Osteoblast (primary cell): ENCODE results near the gene SYT13. TPM values are rescaled to one million over a fixed set of nuclear protein-coding genes. Genes with fewer than 3 reads are reported as not detected.
"Not testable (repeated sequence)": the region's sequence is repeated elsewhere in the genome, so short reads cannot be mapped to it uniquely, and the experiment has no call there.

Experiments
- DNase-seq: peaks from one replicate; pipeline ENCODE4 v3.0.0; 2011; ENCODE audit warnings: low spot score, mixed read lengths; ENCODE audit not compliant: insufficient read length; ENCODE audit errors: missing footprints
- H2AFZ ChIP-seq: 2 replicates; pipeline ENCODE4 v1.6.0; 2011; ENCODE audit warnings: mild to moderate bottlenecking, low read length
- H3K27ac ChIP-seq: 2 replicates; pipeline ENCODE4 v1.5.1; 2011; ENCODE audit warnings: mild to moderate bottlenecking, low read depth, low read length, moderate library complexity
- H3K27me3 ChIP-seq: 2 replicates; pipeline ENCODE4 v1.6.0; 2012; ENCODE audit warnings: mild to moderate bottlenecking, control low read depth, inconsistent platforms, low read length, moderate library complexity; ENCODE audit not compliant: insufficient read depth
- H3K36me3 ChIP-seq: 2 replicates; pipeline ENCODE4 v1.5.1; 2011; ENCODE audit warnings: mild to moderate bottlenecking, low read length, control low read depth, moderate library complexity; ENCODE audit not compliant: insufficient read depth
- H3K4me1 ChIP-seq: 2 replicates; pipeline ENCODE4 v1.5.1; 2011; ENCODE audit warnings: mild to moderate bottlenecking, low read length, control low read depth, moderate library complexity; ENCODE audit not compliant: insufficient read depth
- H3K4me2 ChIP-seq: 2 replicates; pipeline ENCODE4 v1.6.0; 2011; ENCODE audit warnings: mild to moderate bottlenecking, low read length; ENCODE audit not compliant: insufficient read depth
- H3K4me3 ChIP-seq: fragments of 200-600 bp; sonication (generic); 3 replicates; pipeline ENCODE4 v1.5.1; 2012; ENCODE audit warnings: mild to moderate bottlenecking, low read length, inconsistent platforms; ENCODE audit not compliant: insufficient read depth
- H3K79me2 ChIP-seq: 2 replicates; pipeline ENCODE4 v1.6.0; 2012; ENCODE audit warnings: mild to moderate bottlenecking, low read length, control low read depth, inconsistent platforms; ENCODE audit not compliant: insufficient read depth
- H3K9me3 ChIP-seq: 2 replicates; pipeline ENCODE4 v1.5.1; 2011; ENCODE audit warnings: low read depth, low read length, control low read depth
- H4K20me1 ChIP-seq: 2 replicates; pipeline ENCODE4 v1.6.0; 2012; ENCODE audit warnings: mild to moderate bottlenecking, low read length, control low read depth; ENCODE audit not compliant: insufficient read depth
- total RNA-seq: library from RNA; depleted of rRNA; stranded (reverse); fragments of >200 nt; gene quantifications from 2 replicates; pipeline ENCODE4 v1.2.3, GENCODE V29; 2012
- TF ChIP-seq, protein P1 (sequence below): IDR thresholded peaks from 2 replicates; pipeline ENCODE4 v1.5.1; 2011; ENCODE audit warnings: mild to moderate bottlenecking, low read depth, low read length, moderate library complexity; ENCODE audit errors: extremely low read depth

The SYT13 gene
- total RNA-seq, 1 donor: under 0.01 TPM

DNA sequence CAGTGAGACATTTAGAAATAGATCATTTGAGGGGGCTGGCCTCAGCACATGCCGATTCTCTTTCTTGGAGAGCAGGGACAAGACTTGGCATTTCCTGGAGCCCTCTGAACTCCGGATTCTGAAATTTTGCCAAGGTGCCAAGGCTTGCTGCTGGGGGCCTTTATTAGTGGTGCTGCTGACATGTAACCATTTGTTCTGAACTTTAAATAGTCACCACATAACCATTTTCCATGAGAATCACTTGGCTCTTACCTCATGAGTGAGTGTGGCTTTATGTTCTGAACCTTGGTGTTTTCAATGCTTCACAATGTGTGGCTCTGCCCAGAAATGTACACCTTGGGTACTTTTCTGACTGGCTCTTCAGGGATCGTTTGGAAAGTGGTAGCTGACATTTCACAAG lies 33.3 kb downstream of the SYT13 start:
- no peak overlapping the region for H3K27ac ChIP-seq
- H3K4me3 ChIP-seq: no peak overlapping the region
- no peak for DNase-seq
- no peaks in the 10 kb centered on the region for H3K27me3 ChIP-seq
- no peaks in the 10 kb centered on the region for H3K79me2 ChIP-seq
- H4K20me1 ChIP-seq: no peaks in the 10 kb centered on the region
- no peaks in the 10 kb centered on the region for H3K9me3 ChIP-seq
- no peaks in the 10 kb centered on the region for H3K4me1 ChIP-seq
- peak overlapping the region; percentile 15 for H3K4me2 ChIP-seq
- TF ChIP-seq, protein P1, sequence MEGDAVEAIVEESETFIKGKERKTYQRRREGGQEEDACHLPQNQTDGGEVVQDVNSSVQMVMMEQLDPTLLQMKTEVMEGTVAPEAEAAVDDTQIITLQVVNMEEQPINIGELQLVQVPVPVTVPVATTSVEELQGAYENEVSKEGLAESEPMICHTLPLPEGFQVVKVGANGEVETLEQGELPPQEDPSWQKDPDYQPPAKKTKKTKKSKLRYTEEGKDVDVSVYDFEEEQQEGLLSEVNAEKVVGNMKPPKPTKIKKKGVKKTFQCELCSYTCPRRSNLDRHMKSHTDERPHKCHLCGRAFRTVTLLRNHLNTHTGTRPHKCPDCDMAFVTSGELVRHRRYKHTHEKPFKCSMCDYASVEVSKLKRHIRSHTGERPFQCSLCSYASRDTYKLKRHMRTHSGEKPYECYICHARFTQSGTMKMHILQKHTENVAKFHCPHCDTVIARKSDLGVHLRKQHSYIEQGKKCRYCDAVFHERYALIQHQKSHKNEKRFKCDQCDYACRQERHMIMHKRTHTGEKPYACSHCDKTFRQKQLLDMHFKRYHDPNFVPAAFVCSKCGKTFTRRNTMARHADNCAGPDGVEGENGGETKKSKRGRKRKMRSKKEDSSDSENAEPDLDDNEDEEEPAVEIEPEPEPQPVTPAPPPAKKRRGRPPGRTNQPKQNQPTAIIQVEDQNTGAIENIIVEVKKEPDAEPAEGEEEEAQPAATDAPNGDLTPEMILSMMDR: no peak
- no peak overlapping the region for H2AFZ ChIP-seq
- no peaks in the 10 kb centered on the region for H3K36me3 ChIP-seq

GRCh38 chr11:45252134-45252856 lies 33.8 kb downstream of the SYT13 start:
- DNase-seq: peak; percentile 90
- Histone ChIP-seq H3K27me3 (no peaks in the 10 kb centered on the region), H3K9me3 (no peaks in the 10 kb centered on the region), H3K4me2 (peak overlapping the region; percentile 15), H3K36me3 (no peaks in the 10 kb centered on the region), H4K20me1 (no peaks in the 10 kb centered on the region), H3K79me2 (no peaks in the 10 kb centered on the region), H2AFZ (no peak overlapping the region), H3K27ac (no peak overlapping the region), H3K4me1 (no peaks in the 10 kb centered on the region), H3K4me3 (no peak overlapping the region)
- TF ChIP-seq, protein P1: peak; percentile 74

DNA sequence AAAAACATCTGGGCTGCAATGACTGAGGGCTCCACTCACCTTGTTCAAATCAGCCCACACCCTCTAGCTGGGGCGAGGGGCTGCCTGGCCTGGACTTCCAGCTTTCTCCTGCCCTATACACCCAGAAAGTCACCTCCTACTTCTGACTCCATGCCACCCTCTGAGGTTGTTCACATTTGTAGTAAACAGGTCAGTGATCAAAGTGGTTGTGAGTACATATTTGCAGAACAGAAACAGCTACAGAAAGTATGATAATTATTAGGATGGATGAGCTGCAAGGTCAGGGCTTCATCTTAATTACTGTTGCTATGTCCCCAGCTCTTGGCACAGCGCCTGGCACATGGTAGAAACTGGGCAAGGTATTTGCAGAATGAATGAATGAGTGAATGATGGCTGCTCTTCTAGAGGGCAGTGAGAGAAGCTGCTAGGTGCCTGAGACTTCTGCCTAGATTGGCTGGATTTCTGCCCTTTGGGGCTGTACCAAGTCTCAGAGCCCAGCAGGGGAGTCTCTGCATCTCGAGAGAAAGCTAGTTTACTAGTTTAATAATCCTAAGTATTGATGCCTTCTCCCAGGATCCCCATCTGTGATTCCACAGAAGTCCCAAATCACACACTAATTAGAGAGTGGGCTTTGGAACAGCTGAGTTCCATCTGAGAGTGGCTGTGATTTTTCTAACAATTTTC lies 36.0 kb downstream of the SYT13 start:
- H2AFZ ChIP-seq: no peak overlapping the region
- H3K4me2 ChIP-seq: no peak overlapping the region
- no peak overlapping the region for H3K27ac ChIP-seq
- H3K4me1 ChIP-seq: no peaks in the 10 kb centered on the region
- no peaks in the 10 kb centered on the region for H3K9me3 ChIP-seq
- H4K20me1 ChIP-seq: no peaks in the 10 kb centered on the region
- no peaks in the 10 kb centered on the region for H3K79me2 ChIP-seq
- no peaks in the 10 kb centered on the region for H3K36me3 ChIP-seq
- no peak overlapping the region for H3K4me3 ChIP-seq
- no peaks in the 10 kb centered on the region for H3K27me3 ChIP-seq
- DNase-seq: peak; percentile 62
- TF ChIP-seq, protein P1: no peak

GRCh38 chr11:45249372-45249771 lies 36.8 kb downstream of the SYT13 start:
- H3K79me2 ChIP-seq, H3K27ac ChIP-seq, H2AFZ ChIP-seq, H3K4me3 ChIP-seq, H3K36me3 ChIP-seq, H4K20me1 ChIP-seq, H3K27me3 ChIP-seq, H3K4me1 ChIP-seq, DNase-seq, H3K4me2 ChIP-seq, H3K9me3 ChIP-seq: not testable (repeated sequence)
